Nephron progenitor cell (in vitro differentiated cells): Measurements from ENCODE around the gene SLC18A2.
"Not testable (repeated sequence)": the region's sequence is repeated elsewhere in the genome, so short reads cannot be mapped to it uniquely, and the experiment has no call there.

Source experiments
- DNase-seq: peaks from one replicate; pipeline ENCODE4 v3.0.0; 2021
- H3K27ac Mint-ChIP-seq: 2 replicates; pipeline ENCODE4 v1.8.0; 2021; ENCODE audit warnings: mild to moderate bottlenecking, moderate library complexity, mixed read lengths
- H3K27me3 Mint-ChIP-seq: 2 replicates; pipeline ENCODE4 v1.8.0; 2021; ENCODE audit warnings: mild to moderate bottlenecking, low read depth, mixed read lengths; ENCODE audit not compliant: poor library complexity
- H3K36me3 Mint-ChIP-seq: 2 replicates; pipeline ENCODE4 v1.8.0; 2021; ENCODE audit warnings: low read depth, mixed read lengths
- H3K4me1 Mint-ChIP-seq: 2 replicates; pipeline ENCODE4 v1.8.0; 2021; ENCODE audit warnings: mixed read lengths
- H3K4me3 Mint-ChIP-seq: 2 replicates; pipeline ENCODE4 v1.8.0; 2021; ENCODE audit warnings: mild to moderate bottlenecking, moderate library complexity, mixed read lengths
- H3K9me3 Mint-ChIP-seq: 2 replicates; pipeline ENCODE4 v1.8.0; 2021; ENCODE audit warnings: mild to moderate bottlenecking, moderate library complexity, mixed read lengths
- CTCF ChIP-seq: fragments of 200-600 bp; sonication (generic); IDR thresholded peaks from 2 replicates; pipeline ENCODE4 v1.5.0; 2021; ENCODE audit warnings: antibody characterized with exemption

The SLC18A2 gene

GRCh38 chr10:117277675-117278074, 36.8 kb downstream of the SLC18A2 start:
- Mint-ChIP-seq H3K27me3 (peaks cover 4% of the 10 kb centered on the region), H3K9me3 (no peaks in the 10 kb centered on the region), H3K27ac (no peak overlapping the region), H3K4me3 (no peak overlapping the region), H3K4me1 (peaks cover 5% of the 10 kb centered on the region), H3K36me3 (no peaks in the 10 kb centered on the region)
- no peak for TF ChIP-seq CTCF
- DNase-seq = no peak

DNA sequence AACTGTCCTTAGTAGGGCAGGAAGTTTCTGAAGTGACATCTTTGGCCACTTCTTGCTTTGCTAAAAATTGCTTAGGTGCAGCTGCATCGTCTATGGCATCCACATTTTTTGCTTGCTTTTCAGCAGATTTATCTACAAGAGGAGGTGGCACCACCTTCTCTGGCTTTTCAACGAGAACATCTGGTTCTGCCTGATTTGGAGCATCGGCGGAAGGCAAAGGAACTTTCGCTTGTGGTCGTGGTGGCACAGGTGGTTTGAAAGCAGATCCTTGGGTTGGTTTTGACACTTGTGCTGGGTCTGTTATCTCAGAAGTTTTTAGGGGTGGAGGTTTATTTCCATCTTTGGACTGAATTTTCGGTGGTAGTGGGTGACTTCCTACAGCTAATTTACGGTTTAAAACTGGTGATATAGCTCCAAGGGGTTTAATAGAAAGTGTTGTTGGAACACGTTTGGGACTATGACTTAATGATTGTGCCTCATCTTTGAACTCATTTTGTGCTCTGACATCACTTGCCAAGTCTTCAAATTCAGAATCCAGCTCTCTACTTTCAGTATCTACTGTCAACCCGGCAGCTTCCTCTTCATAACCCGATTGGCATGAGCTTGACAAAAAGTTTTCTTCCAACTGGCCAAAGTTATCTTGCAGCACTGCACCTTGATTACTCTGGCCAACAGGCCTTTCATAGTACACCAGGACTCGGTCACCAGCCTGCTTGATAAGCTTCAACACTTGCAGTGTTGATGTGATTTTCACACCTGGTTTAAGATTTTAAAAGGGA, 44.0 kb downstream of the SLC18A2 start:
- TF ChIP-seq CTCF = no peak
- H3K4me3 Mint-ChIP-seq = no peak overlapping the region
- H3K27ac Mint-ChIP-seq = no peak overlapping the region
- no peak for DNase-seq
- H3K36me3 Mint-ChIP-seq = peaks cover 15% of the 10 kb centered on the region
- H3K9me3 Mint-ChIP-seq = no peaks in the 10 kb centered on the region
- H3K4me1 Mint-ChIP-seq = no peaks in the 10 kb centered on the region
- no peaks in the 10 kb centered on the region for H3K27me3 Mint-ChIP-seq

DNA sequence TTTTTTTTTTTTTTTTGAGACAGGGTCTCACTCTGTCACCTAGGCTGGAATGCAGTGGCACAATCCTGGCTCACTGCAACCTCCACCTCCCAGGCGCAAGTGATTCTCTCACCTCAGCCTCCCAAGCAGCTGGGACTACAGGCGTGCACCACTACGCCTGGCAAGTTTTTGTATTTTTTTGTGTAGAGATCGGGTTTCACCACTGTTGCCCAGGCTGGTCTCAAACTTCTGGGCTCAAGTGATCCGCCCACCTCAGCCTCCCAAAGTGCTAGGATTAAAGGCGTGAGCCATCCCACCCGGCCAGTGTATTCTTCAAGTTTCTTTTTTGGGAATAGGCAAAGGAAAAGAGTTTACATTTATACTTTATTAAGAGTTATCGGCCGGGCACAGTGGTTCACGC, 50.0 kb downstream of the SLC18A2 start:
- H3K4me1 Mint-ChIP-seq, H3K27ac Mint-ChIP-seq, H3K4me3 Mint-ChIP-seq, DNase-seq, H3K9me3 Mint-ChIP-seq, H3K27me3 Mint-ChIP-seq: not testable (repeated sequence)
- peaks cover 17% of the 10 kb centered on the region for H3K36me3 Mint-ChIP-seq

DNA sequence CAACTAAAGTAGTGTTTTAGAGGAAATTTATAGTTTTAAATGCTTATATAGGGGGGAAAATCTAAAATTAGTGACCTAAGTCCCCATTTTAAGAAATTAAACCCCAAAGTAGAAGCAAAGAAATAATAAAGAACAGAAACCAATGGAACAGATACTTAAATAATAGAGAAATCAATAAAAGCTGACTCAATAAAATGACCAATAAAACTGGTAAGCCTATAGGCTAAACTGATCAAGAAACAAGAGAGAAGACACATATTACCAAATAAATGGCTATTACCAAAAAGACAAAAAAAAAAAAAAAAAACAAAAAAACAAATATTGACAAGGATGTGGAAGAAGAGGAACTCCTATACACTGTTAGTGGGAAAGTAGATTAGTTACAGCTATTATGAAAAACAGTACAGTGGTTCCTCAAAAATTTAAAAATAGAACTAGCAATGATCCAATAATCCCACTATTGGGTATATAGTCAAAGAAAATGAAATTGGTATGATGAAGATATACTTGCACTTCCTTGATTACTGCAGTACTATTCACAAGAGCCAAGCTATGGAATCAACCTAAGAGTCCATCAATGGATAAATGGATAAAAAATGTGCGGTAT, 53.2 kb downstream of the SLC18A2 start:
- no peak overlapping the region for H3K27ac Mint-ChIP-seq
- peaks cover 1% of the 10 kb centered on the region for H3K9me3 Mint-ChIP-seq
- no peaks in the 10 kb centered on the region for H3K4me1 Mint-ChIP-seq
- peaks cover 25% of the 10 kb centered on the region for H3K36me3 Mint-ChIP-seq
- TF ChIP-seq CTCF = no peak
- no peak for DNase-seq
- H3K4me3 Mint-ChIP-seq = no peak overlapping the region
- no peaks in the 10 kb centered on the region for H3K27me3 Mint-ChIP-seq

DNA sequence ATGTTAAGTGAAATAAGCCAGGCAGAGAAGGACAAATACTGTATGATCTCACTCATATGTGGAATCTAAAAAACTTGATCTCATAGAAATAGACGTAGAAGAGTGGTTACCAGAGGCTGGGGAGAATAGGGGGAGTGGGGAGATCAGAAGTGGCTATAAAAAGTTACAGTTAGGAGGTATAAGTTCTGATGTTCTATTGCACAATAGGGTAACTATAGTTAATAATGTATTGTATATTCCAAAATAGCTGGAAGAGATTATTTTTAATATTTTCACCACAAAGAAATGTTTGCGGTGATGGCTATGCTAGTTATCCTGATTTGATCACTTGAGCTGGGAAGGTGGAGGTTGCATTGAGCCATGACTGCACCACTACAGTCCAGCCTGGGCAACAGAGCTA, 53.8 kb downstream of the SLC18A2 start:
- peaks cover 7% of the 10 kb centered on the region for H3K9me3 Mint-ChIP-seq
- no peak for TF ChIP-seq CTCF
- H3K27ac Mint-ChIP-seq = no peak overlapping the region
- H3K27me3 Mint-ChIP-seq = no peaks in the 10 kb centered on the region
- H3K36me3 Mint-ChIP-seq = peaks cover 26% of the 10 kb centered on the region
- no peak overlapping the region for H3K4me3 Mint-ChIP-seq
- no peaks in the 10 kb centered on the region for H3K4me1 Mint-ChIP-seq
- no peak for DNase-seq

DNA sequence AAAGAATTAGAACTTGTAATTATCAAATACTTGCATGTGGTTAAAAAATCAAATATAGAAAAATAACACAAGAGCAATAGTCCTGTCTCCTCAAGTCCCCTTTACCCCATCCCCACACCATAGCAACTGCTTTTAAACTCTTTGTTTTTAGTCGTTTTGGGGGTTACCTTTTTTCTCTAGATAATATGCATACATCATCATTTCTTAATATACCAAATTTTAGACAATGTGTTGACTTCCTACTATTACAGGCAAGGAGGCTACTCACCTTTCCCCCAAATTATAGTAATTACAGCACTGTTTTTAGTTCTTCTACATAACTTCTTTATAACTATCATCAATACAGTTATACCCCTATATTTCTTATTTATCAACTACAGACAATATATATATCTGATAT, 57.3 kb downstream of the SLC18A2 start:
- no peak overlapping the region for H3K27ac Mint-ChIP-seq
- peaks cover 48% of the 10 kb centered on the region for H3K36me3 Mint-ChIP-seq
- TF ChIP-seq CTCF = no peak
- no peaks in the 10 kb centered on the region for H3K4me1 Mint-ChIP-seq
- H3K9me3 Mint-ChIP-seq = peaks cover 23% of the 10 kb centered on the region
- no peak overlapping the region for H3K4me3 Mint-ChIP-seq
- no peaks in the 10 kb centered on the region for H3K27me3 Mint-ChIP-seq
- DNase-seq = no peak
